BJ (cell line): ENCODE data around the gene CDON. TPM values are rescaled to one million over a fixed set of nuclear protein-coding genes. Genes with fewer than 3 reads are reported as not detected.

Experiments
- CTCF ChIA-PET: fragments of 350-600 bp; formaldehyde crosslinking; extraction: SDS; loops from one replicate; lab custom pipeline; 2021; ENCODE audit warnings: antibody characterized with exemption, inconsistent platforms; lab: Yijun Ruan, JAX
- POLR2A ChIA-PET: fragments of 300-600 bp; sonication (Branson Sonifier 250); formaldehyde crosslinking; extraction: SDS; loops from one replicate; lab custom pipeline; 2021; ENCODE audit warnings: antibody characterized with exemption; lab: Charles Lee
- DNase-seq: peaks from one replicate; pipeline ENCODE4 v3.0.0-alpha.2; 2011; ENCODE audit warnings: low read depth
- H3K27me3 ChIP-seq: 2 replicates; pipeline ENCODE4 v1.6.0; 2011; ENCODE audit warnings: low read length; ENCODE audit not compliant: control insufficient read depth, insufficient read depth
- H3K36me3 ChIP-seq: 2 replicates; pipeline ENCODE4 v1.5.1; 2011; ENCODE audit warnings: low read length; ENCODE audit not compliant: control insufficient read depth, insufficient read depth
- H3K4me3 ChIP-seq: 2 replicates; pipeline ENCODE4 v1.5.1; 2011; ENCODE audit warnings: low read depth, mild to moderate bottlenecking, control low read depth, low read length
- CTCF ChIP-seq: IDR thresholded peaks from 2 replicates; pipeline ENCODE4 v1.5.1; 2011; ENCODE audit warnings: low read depth, mild to moderate bottlenecking, control low read depth, inconsistent platforms, low read length, moderate library complexity; ENCODE audit not compliant: insufficient read depth
- polyA plus RNA-seq: library from polyadenylated mRNA; depleted of rRNA; stranded (reverse); fragments of >200 nt; gene quantifications from 2 replicates; pipeline ENCODE4 v1.2.3, GENCODE V29; 2011

The CDON gene
- polyA plus RNA-seq, 1 experiment, result 1.5 TPM

DNA sequence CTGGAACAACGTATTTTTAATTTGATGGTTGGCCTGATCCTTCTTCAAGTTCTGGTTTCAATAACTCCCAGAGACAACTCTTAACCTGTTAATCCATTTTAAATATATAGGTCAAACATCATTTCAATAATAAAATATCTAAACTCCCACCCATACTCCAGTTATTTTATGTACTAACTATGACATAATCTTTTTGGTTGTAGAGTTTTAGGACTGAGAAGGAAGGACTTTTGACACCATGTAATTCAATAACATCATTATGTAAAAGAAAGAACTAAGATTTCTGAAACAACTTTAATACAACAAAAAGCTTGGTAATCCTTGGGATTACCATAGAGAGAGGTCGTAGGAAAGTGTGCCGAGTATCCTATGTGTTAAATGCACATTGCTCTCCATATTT is 85.3 kb downstream of the CDON start:
- no peaks in the 10 kb centered on the region for H3K36me3 ChIP-seq
- H3K27me3 ChIP-seq, result no peaks in the 10 kb centered on the region
- CTCF ChIA-PET, result no interaction called here
- no peak overlapping the region for H3K4me3 ChIP-seq
- no peak for DNase-seq
- no peak for TF ChIP-seq CTCF
- POLR2A ChIA-PET, result no interaction called here

DNA sequence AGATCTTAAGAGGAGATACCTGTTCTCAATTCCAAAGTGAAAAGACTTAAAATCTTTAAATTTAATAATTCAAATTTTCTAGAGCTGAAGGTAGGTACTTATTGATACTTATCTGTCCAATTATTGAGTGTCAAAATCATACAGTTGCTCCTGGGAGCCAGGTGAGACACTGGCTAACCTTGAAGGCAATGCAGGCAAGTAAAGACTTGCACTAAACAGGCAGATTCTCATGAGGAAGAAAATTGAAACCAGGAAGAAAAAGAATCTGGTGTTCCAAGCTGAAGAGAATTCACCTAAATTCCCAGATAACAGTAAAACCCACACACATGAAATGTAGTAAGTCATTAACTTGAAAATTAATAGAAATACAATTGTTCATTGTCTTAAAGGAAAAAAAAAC is 86.5 kb downstream of the CDON start:
- ChIA-PET CTCF (no interaction called here), POLR2A (no interaction called here)
- TF ChIP-seq CTCF, result no peak

GRCh38 chr11:125975634-125976033 is 87.0 kb downstream of the CDON start:
- H3K4me3 ChIP-seq, result no peak overlapping the region
- no peak for TF ChIP-seq CTCF
- CTCF ChIA-PET, result no interaction called here
- no peak for DNase-seq
- no peaks in the 10 kb centered on the region for H3K27me3 ChIP-seq
- H3K36me3 ChIP-seq, result no peaks in the 10 kb centered on the region
- POLR2A ChIA-PET, result no interaction called here

More for the DNA sequence above, 86.5 kb downstream of the CDON start:
- Histone ChIP-seq H3K27me3 (no peaks in the 10 kb centered on the region), H3K4me3 (no peak overlapping the region), H3K36me3 (no peaks in the 10 kb centered on the region)
- no peak for DNase-seq

DNA sequence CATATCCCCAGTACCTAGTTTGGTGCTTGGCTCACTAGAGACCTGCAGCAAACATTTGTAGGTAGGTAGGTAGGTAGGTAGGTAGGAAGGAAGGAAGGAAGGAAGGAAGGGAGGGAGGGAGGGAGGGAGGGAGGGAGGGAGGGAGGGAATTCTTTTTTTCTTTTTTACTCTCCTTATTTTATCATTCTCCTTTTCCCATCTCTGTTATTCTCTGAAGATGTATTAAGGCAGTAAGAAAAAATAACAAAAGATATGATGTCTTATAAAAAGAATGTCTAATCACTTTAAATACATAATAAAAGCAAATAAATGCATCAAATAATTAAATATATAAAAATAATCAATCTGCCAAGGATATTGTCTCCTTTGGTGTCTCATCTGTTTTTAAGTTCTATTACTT is 88.4 kb downstream of the CDON start:
- Histone ChIP-seq H3K27me3 (no peaks in the 10 kb centered on the region), H3K36me3 (no peaks in the 10 kb centered on the region), H3K4me3 (no peak overlapping the region)
- POLR2A ChIA-PET, result no interaction called here
- no peak for DNase-seq
- TF ChIP-seq CTCF, result no peak
- CTCF ChIA-PET, result interaction anchor here (0.6 kb wide), 1 partner anchor 26 kb away, joined by 3 read pairs; no protein-coding TSS in a partner anchor

- no peak for TF ChIP-seq CTCF
- CTCF ChIA-PET, result interaction anchor here (0.8 to 1.2 kb wide), 2 partner anchors 9 to 222 kb away, joined by 3 read pairs; no protein-coding TSS in a partner anchor
- DNase-seq, result no peak
- Histone ChIP-seq H3K36me3 (no peaks in the 10 kb centered on the region), H3K4me3 (no peak overlapping the region), H3K27me3 (no peaks in the 10 kb centered on the region)
- POLR2A ChIA-PET, result no interaction called here
These were observed 91.0 kb downstream of the CDON start for GRCh38 chr11:125971618-125972017.
